Breast epithelium (tissue), 3 donors: ENCODE results near the gene HSPB9.

Experiments used
- CTCF ChIP-seq, 3 donors: fragments of 450-650 bp; IDR thresholded peaks; one replicate each; pipeline ENCODE4 v1.5.1; 2016 to 2017; ENCODE audit warnings: antibody characterized with exemption in 3 of 3, mild to moderate bottlenecking in 3 of 3, moderate library complexity in 3 of 3
- POLR2A ChIP-seq: fragments of 450-650 bp; IDR thresholded peaks from one replicate; pipeline ENCODE4 v1.6.1; 2016; ENCODE audit warnings: antibody characterized with exemption, mild to moderate bottlenecking, moderate library complexity
- POLR2AphosphoS5 ChIP-seq, 3 donors: sonication (generic); formaldehyde crosslinking; IDR thresholded peaks; one replicate each; pipeline ENCODE4 v1.6.1; 2017; ENCODE audit warnings: antibody characterized with exemption in 3 of 3

GRCh38 chr17:42126836-42127235 lies 4.2 kb downstream of the HSPB9 start:
- TF ChIP-seq CTCF (IDR thresholded peaks at IDR 0.05) = no peak
- TF ChIP-seq POLR2AphosphoS5 (IDR thresholded peaks at IDR 0.05) = no peak
- no peak for TF ChIP-seq POLR2A
